Stimulated activated naive B cell treated with anti-CD40 and anti-IgM and Interleukin-4, amounts not matched to agents 10 μg/mL and 1 μg/mL and 100 μg/mL, for 72 hours (primary cell): Measurements from ENCODE around the gene NDUFAF5.
"Not testable (repeated sequence)": the region's sequence is repeated elsewhere in the genome, so short reads cannot be mapped to it uniquely, and the experiment has no call there.

Source experiments
- ATAC-seq, 2 donors: fragments of 150-1000 bp; cut with Tn5 transposase; replicated peaks; 2 replicates each; pipeline ENCODE4 v1.10.0; 2021; ENCODE audit warnings: moderate library complexity in 1 of 2
- DNase-seq: peaks from one replicate; pipeline ENCODE4 v3.0.0; 2021
- H3K27ac Mint-ChIP-seq: one replicate; pipeline ENCODE4 v1.8.0; 2022; ENCODE audit warnings: mild to moderate bottlenecking, mixed read lengths
- H3K27me3 Mint-ChIP-seq, 2 donors: one replicate each; pipeline ENCODE4 v1.8.0; 2022; ENCODE audit warnings: mixed read lengths in 2 of 2
- H3K36me3 Mint-ChIP-seq, 2 donors: one replicate each; pipeline ENCODE4 v1.8.0; 2022; ENCODE audit warnings: mixed read lengths in 2 of 2, mild to moderate bottlenecking in 1 of 2
- H3K4me1 Mint-ChIP-seq, 2 donors: one replicate each; pipeline ENCODE4 v1.8.0; 2022; ENCODE audit warnings: mixed read lengths in 2 of 2, mild to moderate bottlenecking in 1 of 2
- H3K4me3 Mint-ChIP-seq, 2 donors: one replicate each; pipeline ENCODE4 v1.8.0; 2022; ENCODE audit warnings: mild to moderate bottlenecking in 2 of 2, mixed read lengths in 2 of 2, moderate library complexity in 1 of 2
- H3K9me3 Mint-ChIP-seq, 2 donors: one replicate each; pipeline ENCODE4 v1.8.0; 2022; ENCODE audit warnings: mixed read lengths in 2 of 2, mild to moderate bottlenecking in 1 of 2

Gene NDUFAF5

GRCh38 chr20:13760451-13760946, 24.3 kb upstream of the NDUFAF5 start:
- H3K4me1 Mint-ChIP-seq, H3K4me3 Mint-ChIP-seq, DNase-seq, H3K27ac Mint-ChIP-seq, H3K27me3 Mint-ChIP-seq, H3K9me3 Mint-ChIP-seq, ATAC-seq: not testable (repeated sequence)
- H3K36me3 Mint-ChIP-seq, result peaks cover 26 to 34% of the 10 kb centered on the region in 2 donors

GRCh38 chr20:13765299-13765698, 19.5 kb upstream of the NDUFAF5 start:
- H3K27me3 Mint-ChIP-seq, result no peaks in the 10 kb centered on the region
- no peaks in the 10 kb centered on the region for H3K4me1 Mint-ChIP-seq
- peaks cover 45 to 54% of the 10 kb centered on the region in 2 donors for H3K36me3 Mint-ChIP-seq
- H3K9me3 Mint-ChIP-seq, result peaks cover 5 to 6% of the 10 kb centered on the region in 2 donors
- no peak overlapping the region for H3K27ac Mint-ChIP-seq
- no peak overlapping the region for H3K4me3 Mint-ChIP-seq
- ATAC-seq (no peak), DNase-seq (no peak)

GRCh38 chr20:13765868-13766416, 18.9 kb upstream of the NDUFAF5 start:
- Mint-ChIP-seq H3K27me3 (no peaks in the 10 kb centered on the region), H3K27ac (no peak overlapping the region), H3K4me3 (no peak overlapping the region), H3K36me3 (peaks cover 44 to 51% of the 10 kb centered on the region in 2 donors), H3K4me1 (no peaks in the 10 kb centered on the region), H3K9me3 (peaks cover 5 to 6% of the 10 kb centered on the region in 2 donors)
- ATAC-seq (no peak), DNase-seq (no peak)

GRCh38 chr20:13770141-13770540, 14.7 kb upstream of the NDUFAF5 start:
- ATAC-seq (no peak), DNase-seq (no peak)
- Mint-ChIP-seq H3K4me1 (no peaks in the 10 kb centered on the region), H3K27me3 (no peaks in the 10 kb centered on the region), H3K4me3 (no peak overlapping the region), H3K9me3 (peaks cover 5 to 6% of the 10 kb centered on the region in 2 donors), H3K36me3 (peaks cover 37 to 50% of the 10 kb centered on the region in 2 donors), H3K27ac (no peak overlapping the region)

- H3K27me3 Mint-ChIP-seq, result no peaks in the 10 kb centered on the region
- ATAC-seq (no peak), DNase-seq (no peak)
- peaks cover 7 to 10% of the 10 kb centered on the region in 2 donors for H3K4me1 Mint-ChIP-seq
- H3K4me3 Mint-ChIP-seq, result no peak overlapping the region
- no peaks in the 10 kb centered on the region for H3K9me3 Mint-ChIP-seq
- peaks cover 30 to 41% of the 10 kb centered on the region in 2 donors for H3K36me3 Mint-ChIP-seq
- no peak overlapping the region for H3K27ac Mint-ChIP-seq
Observed at GRCh38 chr20:13771853-13772453, 12.9 kb upstream of the NDUFAF5 start.

GRCh38 chr20:13772529-13772928, 12.3 kb upstream of the NDUFAF5 start:
- Mint-ChIP-seq H3K4me1 (peaks cover 10 to 15% of the 10 kb centered on the region in 2 donors), H3K27me3 (no peaks in the 10 kb centered on the region), H3K9me3 (no peaks in the 10 kb centered on the region), H3K4me3 (no peak overlapping the region), H3K36me3 (peaks cover 29 to 40% of the 10 kb centered on the region in 2 donors), H3K27ac (no peak overlapping the region)
- ATAC-seq (no peak), DNase-seq (no peak)

- peaks cover 17 to 36% of the 10 kb centered on the region in 2 donors for H3K4me1 Mint-ChIP-seq
- H3K27me3 Mint-ChIP-seq, result no peaks in the 10 kb centered on the region
- ATAC-seq, result no peak
- H3K36me3 Mint-ChIP-seq, result peaks cover 24 to 42% of the 10 kb centered on the region in 2 donors
- no peaks in the 10 kb centered on the region for H3K9me3 Mint-ChIP-seq
- H3K4me3 Mint-ChIP-seq, result no peak overlapping the region
- DNase-seq, result no peak
- no peak overlapping the region for H3K27ac Mint-ChIP-seq
Observed at GRCh38 chr20:13775867-13776266, 9.0 kb upstream of the NDUFAF5 start.

- H3K27ac Mint-ChIP-seq, result no peak overlapping the region
Observed at GRCh38 chr20:13777171-13777601, 7.6 kb upstream of the NDUFAF5 start.

GRCh38 chr20:13778827-13779226, 6.0 kb upstream of the NDUFAF5 start:
- DNase-seq (no peak), ATAC-seq (no peak)
- H3K4me1 Mint-ChIP-seq, result peaks cover 17 to 46% of the 10 kb centered on the region in 2 donors
- H3K9me3 Mint-ChIP-seq, result no peaks in the 10 kb centered on the region
- peaks cover 34 to 48% of the 10 kb centered on the region in 2 donors for H3K36me3 Mint-ChIP-seq
- H3K27me3 Mint-ChIP-seq, result no peaks in the 10 kb centered on the region
- H3K27ac Mint-ChIP-seq, result no peak overlapping the region
- no peak overlapping the region for H3K4me3 Mint-ChIP-seq

More at GRCh38 chr20:13777171-13777601, 7.6 kb upstream of the NDUFAF5 start:
- Mint-ChIP-seq H3K4me3 (no peak overlapping the region), H3K4me1 (peaks cover 17 to 39% of the 10 kb centered on the region in 2 donors), H3K9me3 (no peaks in the 10 kb centered on the region), H3K36me3 (peaks cover 29 to 51% of the 10 kb centered on the region in 2 donors), H3K27me3 (no peaks in the 10 kb centered on the region)
- DNase-seq, result no peak
- ATAC-seq, result peak in 1 of 2 donors; percentile 69

GRCh38 chr20:13783528-13783927, 1.3 kb upstream of the NDUFAF5 start:
- ATAC-seq (no peak), DNase-seq (no peak)
- H3K27ac Mint-ChIP-seq, result no peak overlapping the region
- peaks cover 26 to 48% of the 10 kb centered on the region in 2 donors for H3K36me3 Mint-ChIP-seq
- no peaks in the 10 kb centered on the region for H3K27me3 Mint-ChIP-seq
- peak overlapping the region in 1 of 2 donors; percentile 98 for H3K4me3 Mint-ChIP-seq
- H3K4me1 Mint-ChIP-seq, result peaks cover 18 to 43% of the 10 kb centered on the region in 2 donors
- H3K9me3 Mint-ChIP-seq, result no peaks in the 10 kb centered on the region

- Mint-ChIP-seq H3K9me3 (no peaks in the 10 kb centered on the region), H3K4me1 (peaks cover 17 to 38% of the 10 kb centered on the region in 2 donors), H3K36me3 (peaks cover 26 to 44% of the 10 kb centered on the region in 2 donors), H3K27me3 (no peaks in the 10 kb centered on the region), H3K4me3 (peak overlapping the region; percentile 98 to 99), H3K27ac (peak overlapping the region; percentile 98)
- ATAC-seq, result peak; percentile 6 to 18
- DNase-seq, result no peak
Observed at GRCh38 chr20:13784271-13784892, 446 bp upstream of the NDUFAF5 start.

- ATAC-seq (no peak), DNase-seq (no peak)
- peak overlapping the region; percentile 37 for H3K27ac Mint-ChIP-seq
- peaks cover 11 to 32% of the 10 kb centered on the region in 2 donors for H3K4me1 Mint-ChIP-seq
- H3K4me3 Mint-ChIP-seq, result peak overlapping the region; percentile 98 to 99
- no peaks in the 10 kb centered on the region for H3K9me3 Mint-ChIP-seq
- no peaks in the 10 kb centered on the region for H3K27me3 Mint-ChIP-seq
- H3K36me3 Mint-ChIP-seq, result peaks cover 30 to 50% of the 10 kb centered on the region in 2 donors
Observed at GRCh38 chr20:13786143-13786828, 1.5 kb downstream of the NDUFAF5 start.

GRCh38 chr20:13788167-13788834, 3.5 kb downstream of the NDUFAF5 start:
- Mint-ChIP-seq H3K27ac (no peak overlapping the region), H3K36me3 (peaks cover 26 to 49% of the 10 kb centered on the region in 2 donors), H3K4me1 (peaks cover 11 to 25% of the 10 kb centered on the region in 2 donors), H3K4me3 (no peak overlapping the region), H3K9me3 (no peaks in the 10 kb centered on the region), H3K27me3 (no peaks in the 10 kb centered on the region)
- ATAC-seq (no peak), DNase-seq (peak; percentile 3)

- no peak overlapping the region for H3K27ac Mint-ChIP-seq
Observed at GRCh38 chr20:13790708-13791107, 5.9 kb downstream of the NDUFAF5 start.

More at GRCh38 chr20:13790708-13791107, 5.9 kb downstream of the NDUFAF5 start:
- ATAC-seq, result no peak
- DNase-seq, result no peak
- peaks cover 8 to 25% of the 10 kb centered on the region in 2 donors for H3K4me1 Mint-ChIP-seq
- peaks cover 30 to 56% of the 10 kb centered on the region in 2 donors for H3K36me3 Mint-ChIP-seq
- H3K9me3 Mint-ChIP-seq, result no peaks in the 10 kb centered on the region
- no peaks in the 10 kb centered on the region for H3K27me3 Mint-ChIP-seq
- H3K4me3 Mint-ChIP-seq, result no peak overlapping the region
